ENCODE data around the gene GADD45A.

DNA sequence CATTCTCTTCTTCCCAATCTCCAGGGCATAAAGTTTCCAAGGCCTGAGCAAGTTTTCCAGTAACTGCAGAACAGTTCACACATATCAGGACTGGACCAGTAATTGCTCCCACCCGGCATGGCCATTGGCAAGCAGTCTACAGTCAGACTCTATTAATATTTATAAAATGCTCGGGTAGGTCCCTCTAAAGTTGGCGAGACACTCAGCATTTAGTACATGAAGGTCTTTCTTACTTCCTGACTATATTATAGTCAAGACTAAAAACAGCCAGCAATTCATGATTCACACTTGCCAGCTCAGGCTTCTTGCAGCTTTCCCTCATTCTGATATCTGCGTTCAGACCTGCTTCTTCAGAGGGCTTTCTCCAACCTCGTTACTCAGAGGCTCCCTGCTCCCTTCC is 25.4 kb downstream of the GADD45A start:
- TF ChIP-seq, protein P1, sequence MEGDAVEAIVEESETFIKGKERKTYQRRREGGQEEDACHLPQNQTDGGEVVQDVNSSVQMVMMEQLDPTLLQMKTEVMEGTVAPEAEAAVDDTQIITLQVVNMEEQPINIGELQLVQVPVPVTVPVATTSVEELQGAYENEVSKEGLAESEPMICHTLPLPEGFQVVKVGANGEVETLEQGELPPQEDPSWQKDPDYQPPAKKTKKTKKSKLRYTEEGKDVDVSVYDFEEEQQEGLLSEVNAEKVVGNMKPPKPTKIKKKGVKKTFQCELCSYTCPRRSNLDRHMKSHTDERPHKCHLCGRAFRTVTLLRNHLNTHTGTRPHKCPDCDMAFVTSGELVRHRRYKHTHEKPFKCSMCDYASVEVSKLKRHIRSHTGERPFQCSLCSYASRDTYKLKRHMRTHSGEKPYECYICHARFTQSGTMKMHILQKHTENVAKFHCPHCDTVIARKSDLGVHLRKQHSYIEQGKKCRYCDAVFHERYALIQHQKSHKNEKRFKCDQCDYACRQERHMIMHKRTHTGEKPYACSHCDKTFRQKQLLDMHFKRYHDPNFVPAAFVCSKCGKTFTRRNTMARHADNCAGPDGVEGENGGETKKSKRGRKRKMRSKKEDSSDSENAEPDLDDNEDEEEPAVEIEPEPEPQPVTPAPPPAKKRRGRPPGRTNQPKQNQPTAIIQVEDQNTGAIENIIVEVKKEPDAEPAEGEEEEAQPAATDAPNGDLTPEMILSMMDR (IDR thresholded peaks at IDR 0.05; ENCODE audit: poor library complexity) = no peak
- no peak for TF ChIP-seq EZH2phosphoT487 (IDR thresholded peaks at IDR 0.05; ENCODE audit: low read depth, severe bottlenecking, unreplicated experiment)
- no peak for TF ChIP-seq EZH2 (IDR thresholded peaks at IDR 0.05; ENCODE audit: borderline replicate concordance)
